H9 (cell line): ENCODE results near the gene TRAF3. TPM values are rescaled to one million over a fixed set of nuclear protein-coding genes. Genes with fewer than 3 reads are reported as not detected.

Experiments
- DNase-seq: peaks from one replicate; pipeline ENCODE4 v3.0.0-alpha.2; 2017
- H2AFZ ChIP-seq: one replicate; pipeline ENCODE4 v1.6.1; 2013; ENCODE audit warnings: mild to moderate bottlenecking, low read length, control low read depth, moderate library complexity
- H2AK5ac ChIP-seq: 2 replicates; pipeline ENCODE4 v1.6.1; 2013; ENCODE audit warnings: low read length, control low read depth, mixed read lengths; ENCODE audit not compliant: insufficient read length
- H2BK120ac ChIP-seq: one replicate; pipeline ENCODE4 v1.6.1; 2013; ENCODE audit warnings: low read depth, mild to moderate bottlenecking, low read length, control low read depth, inconsistent platforms; ENCODE audit not compliant: poor library complexity, severe bottlenecking
- H2BK12ac ChIP-seq: 2 replicates; pipeline ENCODE4 v1.6.1; 2013; ENCODE audit warnings: low read length, control low read depth, mixed read lengths, low read depth; ENCODE audit not compliant: insufficient read length
- H2BK15ac ChIP-seq: 2 replicates; pipeline ENCODE4 v1.6.1; 2013; ENCODE audit warnings: low read depth, low read length, control low read depth
- H2BK20ac ChIP-seq: one replicate; pipeline ENCODE4 v1.6.1; 2013; ENCODE audit warnings: low read depth, mild to moderate bottlenecking, low read length, control low read depth, inconsistent platforms; ENCODE audit not compliant: poor library complexity, severe bottlenecking
- H2BK5ac ChIP-seq: 2 replicates; pipeline ENCODE4 v1.6.1; 2013; ENCODE audit warnings: low read length, control low read depth, mixed read lengths; ENCODE audit not compliant: insufficient read length
- H3K14ac ChIP-seq: 2 replicates; pipeline ENCODE4 v1.6.1; 2013; ENCODE audit warnings: low read length, control low read depth; ENCODE audit not compliant: insufficient read depth
- H3K18ac ChIP-seq: 2 replicates; pipeline ENCODE4 v1.6.1; 2013; ENCODE audit warnings: low read depth, mild to moderate bottlenecking, mixed read lengths, low read length, control low read depth; ENCODE audit not compliant: insufficient read length
- H3K23ac ChIP-seq: 2 replicates; pipeline ENCODE4 v1.6.1; 2013; ENCODE audit warnings: low read length, control low read depth, mixed read lengths, low read depth; ENCODE audit not compliant: insufficient read length
- H3K23me2 ChIP-seq: 2 replicates; pipeline ENCODE4 v1.6.1; 2013; ENCODE audit warnings: low read depth, mild to moderate bottlenecking, mixed read lengths, low read length, control low read depth; ENCODE audit not compliant: insufficient read length, poor library complexity, severe bottlenecking
- H3K27ac ChIP-seq: 2 replicates; pipeline ENCODE4 v1.5.1; 2013; ENCODE audit warnings: low read length, control low read depth, mixed read lengths, low read depth; ENCODE audit not compliant: insufficient read length
- H3K27me3 ChIP-seq: 2 replicates; pipeline ENCODE4 v1.6.1; 2013; ENCODE audit warnings: low read length, control low read depth, inconsistent platforms; ENCODE audit not compliant: insufficient read depth
- H3K4ac ChIP-seq: 2 replicates; pipeline ENCODE4 v1.6.1; 2013; ENCODE audit warnings: low read depth, mild to moderate bottlenecking, control low read depth, inconsistent platforms, low read length, moderate library complexity
- H3K4me1 ChIP-seq: 2 replicates; pipeline ENCODE4 v1.6.1; 2013; ENCODE audit warnings: low read length, control low read depth, inconsistent platforms; ENCODE audit not compliant: insufficient read depth
- H3K4me2 ChIP-seq: 2 replicates; pipeline ENCODE4 v1.6.1; 2013; ENCODE audit warnings: low read length, control low read depth, mixed read lengths; ENCODE audit not compliant: insufficient read length, insufficient read depth
- H3K56ac ChIP-seq: 2 replicates; pipeline ENCODE4 v1.6.1; 2013; ENCODE audit warnings: low read depth, mild to moderate bottlenecking, mixed read lengths, low read length, control low read depth; ENCODE audit not compliant: insufficient read length
- H3K79me1 ChIP-seq: 2 replicates; pipeline ENCODE4 v1.6.1; 2013; ENCODE audit warnings: low read depth, mild to moderate bottlenecking, moderate library complexity, low read length, control low read depth, inconsistent platforms; ENCODE audit not compliant: insufficient read depth, poor library complexity, severe bottlenecking
- H3K79me2 ChIP-seq: 2 replicates; pipeline ENCODE4 v1.6.1; 2013; ENCODE audit warnings: low read length, control low read depth, inconsistent platforms; ENCODE audit not compliant: insufficient read depth
- H3K9ac ChIP-seq: 2 replicates; pipeline ENCODE4 v1.6.1; 2013; ENCODE audit warnings: low read length, control low read depth, mixed read lengths; ENCODE audit not compliant: insufficient read length; ENCODE audit errors: extremely low read depth
- H3K9me3 ChIP-seq: one replicate; pipeline ENCODE4 v1.6.1; 2013; ENCODE audit warnings: low read depth, low read length, inconsistent platforms; ENCODE audit not compliant: control insufficient read depth
- H3T11ph ChIP-seq: one replicate; pipeline ENCODE4 v1.6.1; 2013; ENCODE audit warnings: mild to moderate bottlenecking, low read length, control low read depth, inconsistent platforms
- H4K20me1 ChIP-seq: one replicate; pipeline ENCODE4 v1.6.1; 2013; ENCODE audit not compliant: control insufficient read depth, insufficient read length, insufficient read depth
- H4K5ac ChIP-seq: 2 replicates; pipeline ENCODE4 v1.6.1; 2013; ENCODE audit warnings: low read depth, mild to moderate bottlenecking, mixed read lengths, low read length, control low read depth; ENCODE audit not compliant: insufficient read length
- H4K8ac ChIP-seq: replicated peaks from 2 replicates; pipeline ENCODE4 v1.6.1; 2013; ENCODE audit warnings: low read length, control low read depth, mixed read lengths, low read depth; ENCODE audit not compliant: insufficient read length
- H4K91ac ChIP-seq: 2 replicates; pipeline ENCODE4 v1.6.1; 2013; ENCODE audit warnings: low read depth, mild to moderate bottlenecking, moderate library complexity, mixed read lengths, low read length, control low read depth; ENCODE audit not compliant: insufficient read length
- H3K27ac Mint-ChIP-seq, 3 experiments: 2 replicates in 2 of 3; 3 replicates in 1 of 3; pipeline ENCODE4 v1.8.0; 2020 to 2021; ENCODE audit warnings: mixed read lengths in 3 of 3, mild to moderate bottlenecking in 1 of 3, moderate library complexity in 1 of 3
- H3K27me3 Mint-ChIP-seq: 2 replicates; pipeline ENCODE4 v1.8.0; 2021; ENCODE audit warnings: low read depth, mild to moderate bottlenecking, moderate library complexity, mixed read lengths
- H3K36me3 Mint-ChIP-seq, 3 experiments: 2 replicates in 2 of 3; 3 replicates in 1 of 3; pipeline ENCODE4 v1.8.0; 2020 to 2021; ENCODE audit warnings: low read depth in 3 of 3, mixed read lengths in 3 of 3; ENCODE audit not compliant: insufficient read depth in 1 of 3
- H3K4me1 Mint-ChIP-seq, 2 experiments: 2 replicates each; pipeline ENCODE4 v1.8.0; 2020; ENCODE audit warnings: mixed read lengths in 2 of 2
- H3K4me3 Mint-ChIP-seq, 2 experiments: 2 replicates in 1 of 2; 3 replicates in 1 of 2; pipeline ENCODE4 v1.8.0; 2020 to 2021; ENCODE audit warnings: mild to moderate bottlenecking in 2 of 2, mixed read lengths in 2 of 2, moderate library complexity in 1 of 2
- H3K9me3 Mint-ChIP-seq, 2 experiments: 2 replicates in 1 of 2; 3 replicates in 1 of 2; pipeline ENCODE4 v1.8.0; 2020; ENCODE audit warnings: mild to moderate bottlenecking in 2 of 2, mixed read lengths in 2 of 2, moderate library complexity in 1 of 2
- WGBS: extraction: QIAGEN DNeasy Blood & Tissue Kit; methylation state at CpG from one replicate; pipeline ENCODE4 v1.1.7; 2013; ENCODE audit warnings: missing lambda C conversion rate, low lambda C conversion rate, mixed read lengths; ENCODE audit not compliant: insufficient read length; ENCODE audit errors: extremely low coverage; 5-methylcytosine and 5-hydroxymethylcytosine counted together
- total RNA-seq: library from RNA; stranded (reverse); gene quantifications from 2 replicates; pipeline ENCODE4 v1.2.1, GENCODE V29; 2021
- TF ChIP-seq, protein P1 (sequence below): fragments of 200-600 bp; sonication (generic); conservative IDR thresholded peaks from 3 replicates; pipeline ENCODE4 v1.8.0; 2021; ENCODE audit warnings: antibody characterized with exemption, mild to moderate bottlenecking

The TRAF3 gene
- total RNA-seq, 1 experiment from 2014 or later = 9.6 TPM

DNA sequence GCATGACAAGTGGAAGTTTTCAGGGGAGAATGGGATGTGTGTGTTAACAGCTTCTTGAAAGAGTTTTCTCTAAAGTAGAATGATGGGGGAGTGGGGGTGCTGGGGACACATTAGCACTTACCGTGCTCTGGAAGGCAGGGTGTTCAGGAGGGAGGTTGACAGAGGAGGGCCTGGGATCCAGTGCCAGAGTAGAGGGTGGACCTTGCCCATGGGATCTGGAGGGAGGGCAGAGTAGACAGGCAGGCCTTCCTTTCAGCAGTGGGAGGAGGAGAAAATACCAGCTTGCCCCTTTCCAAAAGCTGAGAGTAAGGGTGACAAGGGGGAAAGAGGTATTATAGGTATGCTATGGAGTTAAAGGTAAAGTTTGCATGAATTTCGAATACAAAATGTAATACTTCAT, 40.1 kb downstream of the TRAF3 start:
- no peak overlapping the region for H3K27ac Mint-ChIP-seq
- H3K27me3 ChIP-seq = no peaks in the 10 kb centered on the region
- no peaks in the 10 kb centered on the region for H3K79me1 ChIP-seq
- no peak overlapping the region for H3K9ac ChIP-seq
- H3T11ph ChIP-seq = no peak overlapping the region
- no peaks in the 10 kb centered on the region for H3K9me3 Mint-ChIP-seq
- H2AFZ ChIP-seq = no peak overlapping the region
- H3K27ac ChIP-seq = no peak overlapping the region
- no peak overlapping the region for H2AK5ac ChIP-seq
- DNase-seq = no peak
- no peak overlapping the region for H4K91ac ChIP-seq
- no peaks in the 10 kb centered on the region; the same call in 1 of the 2 replicates for H3K79me2 ChIP-seq
- no peaks in the 10 kb centered on the region for H3K27me3 Mint-ChIP-seq
- H3K9me3 ChIP-seq = no peaks in the 10 kb centered on the region
- no peak overlapping the region for H2BK12ac ChIP-seq
- H3K36me3 Mint-ChIP-seq = no peaks in the 10 kb centered on the region
- no peak overlapping the region for H2BK20ac ChIP-seq
- TF ChIP-seq, protein P1, sequence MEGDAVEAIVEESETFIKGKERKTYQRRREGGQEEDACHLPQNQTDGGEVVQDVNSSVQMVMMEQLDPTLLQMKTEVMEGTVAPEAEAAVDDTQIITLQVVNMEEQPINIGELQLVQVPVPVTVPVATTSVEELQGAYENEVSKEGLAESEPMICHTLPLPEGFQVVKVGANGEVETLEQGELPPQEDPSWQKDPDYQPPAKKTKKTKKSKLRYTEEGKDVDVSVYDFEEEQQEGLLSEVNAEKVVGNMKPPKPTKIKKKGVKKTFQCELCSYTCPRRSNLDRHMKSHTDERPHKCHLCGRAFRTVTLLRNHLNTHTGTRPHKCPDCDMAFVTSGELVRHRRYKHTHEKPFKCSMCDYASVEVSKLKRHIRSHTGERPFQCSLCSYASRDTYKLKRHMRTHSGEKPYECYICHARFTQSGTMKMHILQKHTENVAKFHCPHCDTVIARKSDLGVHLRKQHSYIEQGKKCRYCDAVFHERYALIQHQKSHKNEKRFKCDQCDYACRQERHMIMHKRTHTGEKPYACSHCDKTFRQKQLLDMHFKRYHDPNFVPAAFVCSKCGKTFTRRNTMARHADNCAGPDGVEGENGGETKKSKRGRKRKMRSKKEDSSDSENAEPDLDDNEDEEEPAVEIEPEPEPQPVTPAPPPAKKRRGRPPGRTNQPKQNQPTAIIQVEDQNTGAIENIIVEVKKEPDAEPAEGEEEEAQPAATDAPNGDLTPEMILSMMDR = no peak
- H3K18ac ChIP-seq = no peak overlapping the region
- H3K23me2 ChIP-seq = no peaks in the 10 kb centered on the region
- H3K4me2 ChIP-seq = no peak overlapping the region
- H3K4ac ChIP-seq = no peak overlapping the region
- H3K4me1 ChIP-seq = peaks cover 7% of the 10 kb centered on the region; the same call in 1 of the 2 replicates
- H2BK120ac ChIP-seq = no peak overlapping the region
- no peak overlapping the region for H3K14ac ChIP-seq
- no peak overlapping the region for H3K23ac ChIP-seq
- peaks cover 19 to 23% of the 10 kb centered on the region in 2 experiments for H3K4me1 Mint-ChIP-seq
- no peak overlapping the region for H3K56ac ChIP-seq
- no peak overlapping the region for H2BK5ac ChIP-seq
- no peak overlapping the region for H4K8ac ChIP-seq
- WGBS = no CpG with 5 or more reads among the region's 2 CpGs
- H4K20me1 ChIP-seq = no peaks in the 10 kb centered on the region
- H2BK15ac ChIP-seq = no peak overlapping the region
- no peak overlapping the region for H4K5ac ChIP-seq
- no peak overlapping the region for H3K4me3 Mint-ChIP-seq
